ENCODE measurements around the gene SLC16A7. TPM values are rescaled to one million over a fixed set of nuclear protein-coding genes. Genes with fewer than 3 reads are reported as not detected.

SLC16A7 gene
- total RNA-seq, 1 donor from 2014 or later = 32.6 TPM

GRCh38 chr12:59575826-59576225, 20.0 kb upstream of the SLC16A7 start:
- Mint-ChIP-seq H3K9me3 (ENCODE audit: unreplicated experiment) (peaks cover 3% of the 10 kb centered on the region), H3K4me1 (ENCODE audit: unreplicated experiment) (peaks cover 4% of the 10 kb centered on the region), H3K36me3 (ENCODE audit: unreplicated experiment) (no peaks in the 10 kb centered on the region), H3K4me3 (ENCODE audit: unreplicated experiment) (no peak overlapping the region), H3K27ac (ENCODE audit: unreplicated experiment) (no peak overlapping the region), H3K27me3 (ENCODE audit: unreplicated experiment) (peaks cover 15% of the 10 kb centered on the region)
- DNase-seq (ENCODE audit: extremely low spot score, unreplicated experiment) = no peak
- TF ChIP-seq, protein P1, sequence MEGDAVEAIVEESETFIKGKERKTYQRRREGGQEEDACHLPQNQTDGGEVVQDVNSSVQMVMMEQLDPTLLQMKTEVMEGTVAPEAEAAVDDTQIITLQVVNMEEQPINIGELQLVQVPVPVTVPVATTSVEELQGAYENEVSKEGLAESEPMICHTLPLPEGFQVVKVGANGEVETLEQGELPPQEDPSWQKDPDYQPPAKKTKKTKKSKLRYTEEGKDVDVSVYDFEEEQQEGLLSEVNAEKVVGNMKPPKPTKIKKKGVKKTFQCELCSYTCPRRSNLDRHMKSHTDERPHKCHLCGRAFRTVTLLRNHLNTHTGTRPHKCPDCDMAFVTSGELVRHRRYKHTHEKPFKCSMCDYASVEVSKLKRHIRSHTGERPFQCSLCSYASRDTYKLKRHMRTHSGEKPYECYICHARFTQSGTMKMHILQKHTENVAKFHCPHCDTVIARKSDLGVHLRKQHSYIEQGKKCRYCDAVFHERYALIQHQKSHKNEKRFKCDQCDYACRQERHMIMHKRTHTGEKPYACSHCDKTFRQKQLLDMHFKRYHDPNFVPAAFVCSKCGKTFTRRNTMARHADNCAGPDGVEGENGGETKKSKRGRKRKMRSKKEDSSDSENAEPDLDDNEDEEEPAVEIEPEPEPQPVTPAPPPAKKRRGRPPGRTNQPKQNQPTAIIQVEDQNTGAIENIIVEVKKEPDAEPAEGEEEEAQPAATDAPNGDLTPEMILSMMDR (IDR thresholded peaks at IDR 0.05) = no peak

GRCh38 chr12:59578254-59578653, 17.6 kb upstream of the SLC16A7 start:
- no peak for DNase-seq (ENCODE audit: extremely low spot score, unreplicated experiment)
- H3K27me3 Mint-ChIP-seq (ENCODE audit: unreplicated experiment) = peaks cover 18% of the 10 kb centered on the region
- no peak overlapping the region for H3K27ac Mint-ChIP-seq (ENCODE audit: unreplicated experiment)
- H3K4me3 Mint-ChIP-seq (ENCODE audit: unreplicated experiment) = no peak overlapping the region
- H3K36me3 Mint-ChIP-seq (ENCODE audit: unreplicated experiment) = no peaks in the 10 kb centered on the region
- TF ChIP-seq, protein P1 (IDR thresholded peaks at IDR 0.05) = no peak
- H3K4me1 Mint-ChIP-seq (ENCODE audit: unreplicated experiment) = peaks cover 4% of the 10 kb centered on the region
- no peaks in the 10 kb centered on the region for H3K9me3 Mint-ChIP-seq (ENCODE audit: unreplicated experiment)

DNA sequence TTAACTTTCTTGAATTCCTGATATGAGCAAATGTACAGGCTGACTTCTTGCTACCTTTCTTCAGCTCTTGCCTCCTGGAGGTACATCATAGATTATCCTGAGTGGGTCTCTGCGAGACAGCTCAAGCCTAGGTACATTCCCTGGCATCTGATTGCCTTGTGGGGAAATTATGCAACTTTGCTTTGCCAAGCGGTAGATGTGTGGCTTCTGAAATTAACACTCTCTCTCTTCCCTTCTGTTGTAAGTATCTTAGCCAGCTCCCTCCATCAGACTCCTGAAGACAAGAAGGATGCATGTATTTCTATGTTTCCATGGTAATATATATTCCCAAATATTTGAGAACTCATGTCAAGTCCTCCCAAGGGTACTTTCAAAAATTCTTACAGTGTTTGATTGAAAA, 16.2 kb upstream of the SLC16A7 start:
- no peaks in the 10 kb centered on the region for H3K9me3 Mint-ChIP-seq (ENCODE audit: unreplicated experiment)
- H3K4me1 Mint-ChIP-seq (ENCODE audit: unreplicated experiment) = peaks cover 4% of the 10 kb centered on the region
- no peak overlapping the region for H3K4me3 Mint-ChIP-seq (ENCODE audit: unreplicated experiment)
- peaks cover 18% of the 10 kb centered on the region for H3K27me3 Mint-ChIP-seq (ENCODE audit: unreplicated experiment)
- H3K36me3 Mint-ChIP-seq (ENCODE audit: unreplicated experiment) = no peaks in the 10 kb centered on the region
- no peak overlapping the region for H3K27ac Mint-ChIP-seq (ENCODE audit: unreplicated experiment)
- DNase-seq (ENCODE audit: extremely low spot score, unreplicated experiment) = no peak
- TF ChIP-seq, protein P1 (IDR thresholded peaks at IDR 0.05) = no peak

DNA sequence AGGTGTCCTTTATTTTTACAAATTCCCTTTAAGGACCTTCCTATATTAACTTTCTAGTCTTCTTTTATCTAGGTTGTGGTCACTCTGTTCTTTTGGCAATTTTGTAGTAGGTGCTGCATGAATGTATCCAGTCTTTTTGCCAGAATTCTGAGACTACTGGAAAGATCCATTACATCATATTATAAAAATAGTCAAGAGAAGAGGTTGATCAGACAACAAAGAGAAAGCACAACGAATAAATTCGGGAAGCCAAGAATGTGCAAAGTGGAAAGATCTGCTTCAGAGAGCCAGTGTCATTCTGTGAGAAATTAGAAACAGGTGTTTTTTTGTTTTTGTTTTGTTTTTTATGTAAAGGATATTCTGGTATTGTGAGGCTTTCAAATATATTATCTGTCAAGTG, 15.8 kb upstream of the SLC16A7 start:
- no peaks in the 10 kb centered on the region for H3K36me3 Mint-ChIP-seq (ENCODE audit: unreplicated experiment)
- peaks cover 4% of the 10 kb centered on the region for H3K4me1 Mint-ChIP-seq (ENCODE audit: unreplicated experiment)
- no peak for DNase-seq (ENCODE audit: extremely low spot score, unreplicated experiment)
- H3K27ac Mint-ChIP-seq (ENCODE audit: unreplicated experiment) = no peak overlapping the region
- H3K4me3 Mint-ChIP-seq (ENCODE audit: unreplicated experiment) = no peak overlapping the region
- peaks cover 18% of the 10 kb centered on the region for H3K27me3 Mint-ChIP-seq (ENCODE audit: unreplicated experiment)
- TF ChIP-seq, protein P1 (IDR thresholded peaks at IDR 0.05) = no peak
- H3K9me3 Mint-ChIP-seq (ENCODE audit: unreplicated experiment) = no peaks in the 10 kb centered on the region

DNA sequence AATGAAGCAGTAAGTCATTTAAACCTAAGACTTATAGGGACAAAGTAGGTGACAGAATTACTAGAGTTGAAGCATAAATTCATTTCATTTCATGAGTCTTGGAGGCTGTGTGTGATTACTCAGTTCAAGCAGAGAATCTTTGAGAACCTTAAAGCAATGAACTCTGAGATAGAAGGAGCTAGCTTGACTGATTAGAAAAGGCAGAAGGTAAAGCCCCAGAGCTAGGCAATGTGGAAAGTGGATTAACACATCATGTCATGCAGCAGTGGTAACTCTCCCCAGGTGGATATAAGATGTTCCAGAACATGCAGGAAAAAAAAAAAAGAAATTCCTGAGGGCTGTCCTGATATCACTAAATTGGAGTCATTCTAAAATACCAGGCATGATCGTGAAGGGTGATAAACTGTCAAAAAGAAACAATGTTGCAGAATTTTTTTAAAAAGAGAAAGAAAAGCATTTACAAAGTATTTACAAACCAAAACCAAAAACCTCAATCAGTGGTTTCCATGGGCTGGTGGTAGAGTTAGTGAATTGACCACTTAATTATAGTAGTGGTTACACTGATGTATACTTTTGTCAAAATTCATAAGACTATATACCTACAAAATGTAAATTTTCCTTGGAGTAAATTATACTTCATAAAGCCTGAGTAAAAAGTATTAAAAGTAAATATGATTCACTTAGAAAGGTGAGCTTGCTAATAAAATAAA, 12.7 kb upstream of the SLC16A7 start:
- H3K36me3 Mint-ChIP-seq (ENCODE audit: unreplicated experiment) = no peaks in the 10 kb centered on the region
- H3K4me1 Mint-ChIP-seq (ENCODE audit: unreplicated experiment) = peaks cover 4% of the 10 kb centered on the region
- H3K9me3 Mint-ChIP-seq (ENCODE audit: unreplicated experiment) = no peaks in the 10 kb centered on the region
- no peak for DNase-seq (ENCODE audit: extremely low spot score, unreplicated experiment)
- peaks cover 13% of the 10 kb centered on the region for H3K27me3 Mint-ChIP-seq (ENCODE audit: unreplicated experiment)
- no peak overlapping the region for H3K27ac Mint-ChIP-seq (ENCODE audit: unreplicated experiment)
- TF ChIP-seq, protein P1 (IDR thresholded peaks at IDR 0.05) = no peak
- H3K4me3 Mint-ChIP-seq (ENCODE audit: unreplicated experiment) = no peak overlapping the region
